DMS 273 treated with DMSO at 0.1 percent for 48 hours (cell line): ENCODE results near the gene FAM171A1.

Experiments used
- DNase-seq: peaks from one replicate; lab custom pipeline; 2025; lab: John Stamatoyannopoulos, UW

Gene FAM171A1

DNA sequence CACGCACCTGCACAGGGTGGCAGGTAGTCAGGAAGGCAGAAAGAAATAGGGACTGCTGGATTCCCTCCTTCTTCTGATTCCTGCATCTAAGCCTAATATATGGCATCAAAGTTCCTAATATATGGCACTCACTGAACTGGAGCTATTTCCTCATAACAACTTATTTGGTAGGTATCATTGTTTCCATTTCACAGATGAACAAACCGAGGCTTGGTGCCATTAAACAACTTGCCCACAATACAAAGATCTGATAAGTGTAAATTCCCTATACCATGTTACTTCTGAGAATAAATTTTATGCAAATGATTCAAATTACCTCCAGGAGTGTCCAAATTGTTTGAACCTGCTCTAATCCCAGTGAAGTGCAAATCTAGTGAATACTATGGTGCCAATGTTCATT lies 2.1 kb upstream of the FAM171A1 start:
- DNase-seq: no peak

- DNase-seq: no peak
Measured at GRCh38 chr10:15370212-15370855, 755 bp downstream of the FAM171A1 start.

DNA sequence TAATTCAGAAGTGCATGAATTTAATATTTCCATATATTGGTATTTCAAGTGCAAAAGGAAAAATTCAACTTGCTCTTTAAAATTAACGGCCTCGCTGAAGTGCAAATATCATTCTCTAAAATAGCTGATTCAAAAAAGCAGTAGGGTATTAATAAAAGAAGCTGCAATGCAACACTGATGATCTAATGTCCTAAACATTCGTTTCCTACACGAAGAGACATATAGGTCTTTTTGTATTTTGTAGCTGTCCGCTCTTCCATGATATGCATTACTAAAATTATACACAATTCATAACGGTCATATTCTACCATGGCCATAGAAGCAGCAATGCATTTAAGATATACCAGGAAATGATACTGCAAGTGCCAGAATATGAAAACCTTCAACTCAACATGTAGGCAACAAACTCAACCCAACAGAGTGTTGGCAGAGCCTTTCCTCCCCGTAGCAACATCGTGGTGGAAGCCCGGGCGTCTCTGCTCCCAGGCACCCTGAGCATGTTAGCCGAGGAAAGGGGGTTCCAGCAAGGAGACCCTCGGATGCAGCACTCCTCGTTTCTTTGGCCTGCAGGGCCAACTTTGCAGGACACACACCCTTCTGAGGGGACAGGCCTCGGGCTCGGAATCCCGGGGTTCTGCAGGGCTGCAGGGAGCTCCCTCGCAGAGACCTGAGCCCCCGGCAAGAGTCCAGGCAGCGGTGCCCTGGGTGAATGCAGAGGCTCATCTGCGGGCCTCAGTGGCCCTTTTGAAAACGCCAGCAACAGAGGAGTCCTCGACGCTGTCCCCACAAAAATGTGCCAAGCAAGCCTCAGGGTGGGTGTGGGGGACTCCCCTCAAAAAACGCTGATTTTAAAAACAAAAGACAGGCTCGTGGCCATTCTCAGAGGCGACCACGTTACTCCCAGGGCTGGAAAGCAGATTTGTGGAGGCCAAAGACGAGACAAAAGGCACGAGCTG lies 1.6 kb downstream of the FAM171A1 start:
- no peak for DNase-seq

DNA sequence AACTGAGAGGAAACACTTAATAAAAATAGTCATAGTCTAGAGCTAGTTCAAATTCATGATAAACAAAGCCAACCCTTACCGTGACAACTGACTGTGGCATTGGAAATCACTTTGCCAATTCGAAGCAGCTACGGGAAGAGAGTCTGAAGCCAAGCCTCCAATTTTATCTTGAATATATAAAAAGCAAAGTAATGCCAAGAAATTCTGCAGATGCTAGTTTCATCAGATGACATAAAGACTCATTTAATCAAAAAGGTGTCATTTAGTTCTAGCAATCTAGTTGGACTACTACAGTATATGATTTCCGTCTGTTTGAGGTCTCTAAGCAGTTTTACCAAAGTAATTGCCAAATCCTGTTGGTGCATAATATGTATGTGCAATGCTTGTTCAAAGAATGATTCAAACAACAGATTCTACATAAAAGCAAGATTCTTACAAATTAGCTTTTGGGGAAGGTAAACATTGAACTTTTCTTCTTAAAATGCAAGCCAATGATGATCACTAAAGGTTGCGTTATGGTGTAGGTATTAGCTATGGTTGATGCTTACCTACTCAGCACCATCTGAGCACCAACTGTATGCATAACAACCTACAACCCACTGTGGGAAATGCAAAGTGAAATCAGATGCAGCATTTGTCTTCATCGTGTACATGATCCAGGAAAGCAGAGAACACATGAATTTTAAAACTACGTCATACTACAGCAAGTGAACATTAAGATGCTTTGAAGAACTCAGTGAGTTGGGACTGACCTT lies 2.8 kb downstream of the FAM171A1 start:
- no peak for DNase-seq

GRCh38 chr10:15367296-15368085 lies 3.6 kb downstream of the FAM171A1 start:
- DNase-seq: peak; percentile 0

DNA sequence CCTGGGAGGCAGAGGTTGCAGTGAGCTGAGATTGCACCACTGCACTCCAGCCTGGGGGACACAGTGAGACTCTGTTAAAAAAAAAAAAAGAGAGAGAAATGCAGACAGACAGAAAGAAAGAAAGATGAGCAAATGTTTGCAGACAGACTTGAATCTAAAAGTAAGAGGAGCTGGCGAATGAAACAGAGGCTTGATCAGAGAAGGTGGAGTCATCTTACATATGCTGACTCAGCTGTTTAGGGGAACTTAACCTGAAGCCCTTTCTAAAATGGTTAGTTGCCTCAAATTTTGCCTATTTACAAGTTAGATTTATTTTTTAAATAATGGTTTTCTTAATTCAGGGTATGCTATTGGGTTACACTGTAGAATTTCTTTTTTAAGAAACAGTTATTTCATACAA lies 5.4 kb downstream of the FAM171A1 start:
- no peak for DNase-seq

GRCh38 chr10:15364001-15364400 lies 7.1 kb downstream of the FAM171A1 start:
- DNase-seq: no peak

DNA sequence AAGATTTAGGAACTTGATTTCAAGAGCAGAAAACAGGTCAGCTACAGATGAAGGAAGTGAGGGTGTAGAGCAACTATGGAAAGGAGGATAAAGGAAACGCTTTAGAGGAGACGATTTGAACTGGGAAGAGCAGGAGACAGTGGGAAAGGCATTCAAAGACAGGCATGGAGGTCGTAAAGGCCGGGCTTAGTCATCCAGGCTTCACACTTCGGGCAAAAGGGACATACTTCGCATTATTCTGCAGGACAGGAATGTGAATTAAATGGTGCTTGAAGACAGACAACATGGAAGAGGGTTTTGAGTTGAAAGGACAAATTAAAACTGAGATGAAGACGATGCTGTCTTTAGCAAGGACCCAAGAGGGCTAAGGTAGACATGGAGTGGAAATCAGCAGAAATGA lies 8.1 kb downstream of the FAM171A1 start:
- DNase-seq: no peak

DNA sequence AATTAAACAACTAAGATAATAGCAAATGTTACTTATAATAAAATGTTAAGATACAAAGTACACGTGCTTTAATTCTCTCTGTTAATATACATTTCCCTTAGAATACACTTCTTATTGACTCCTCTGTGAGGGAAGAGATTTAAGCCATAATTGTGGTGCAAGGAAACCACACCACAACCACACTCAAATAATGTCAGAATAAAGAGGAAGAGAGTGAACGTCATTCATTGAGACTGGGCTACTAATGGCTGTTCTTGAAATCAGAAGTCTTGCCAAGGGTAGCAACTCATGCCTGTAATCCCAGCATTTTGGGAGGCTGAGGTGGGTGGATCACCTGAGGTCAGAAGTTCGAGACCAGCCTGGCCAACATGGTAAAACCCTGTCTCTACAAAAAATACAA lies 10.0 kb downstream of the FAM171A1 start:
- DNase-seq: no peak

DNA sequence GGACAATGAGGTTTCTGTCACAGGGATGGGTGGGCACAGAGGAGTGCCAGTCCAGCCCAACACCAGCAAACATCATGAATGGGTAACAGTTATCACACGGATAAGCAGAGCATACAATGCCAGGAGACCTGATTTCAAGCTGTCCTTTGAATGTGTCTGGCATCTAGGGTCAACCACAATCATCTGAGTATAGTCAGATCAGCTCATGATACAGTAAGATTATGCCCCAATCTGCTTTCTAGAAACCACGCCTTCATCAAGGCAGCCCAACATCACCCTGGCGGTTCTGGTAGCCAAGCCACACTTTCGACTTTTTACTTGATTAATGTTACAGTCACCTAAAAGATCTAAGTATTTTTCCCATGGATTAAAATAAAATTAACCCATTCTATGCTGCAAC lies 10.5 kb downstream of the FAM171A1 start:
- DNase-seq: no peak

- DNase-seq: peak; percentile 19
Measured at GRCh38 chr10:15353471-15354017, 17.5 kb downstream of the FAM171A1 start.

GRCh38 chr10:15352836-15353235 lies 18.3 kb downstream of the FAM171A1 start:
- peak; percentile 93 for DNase-seq

GRCh38 chr10:15352201-15352600 lies 18.9 kb downstream of the FAM171A1 start:
- no peak for DNase-seq

DNA sequence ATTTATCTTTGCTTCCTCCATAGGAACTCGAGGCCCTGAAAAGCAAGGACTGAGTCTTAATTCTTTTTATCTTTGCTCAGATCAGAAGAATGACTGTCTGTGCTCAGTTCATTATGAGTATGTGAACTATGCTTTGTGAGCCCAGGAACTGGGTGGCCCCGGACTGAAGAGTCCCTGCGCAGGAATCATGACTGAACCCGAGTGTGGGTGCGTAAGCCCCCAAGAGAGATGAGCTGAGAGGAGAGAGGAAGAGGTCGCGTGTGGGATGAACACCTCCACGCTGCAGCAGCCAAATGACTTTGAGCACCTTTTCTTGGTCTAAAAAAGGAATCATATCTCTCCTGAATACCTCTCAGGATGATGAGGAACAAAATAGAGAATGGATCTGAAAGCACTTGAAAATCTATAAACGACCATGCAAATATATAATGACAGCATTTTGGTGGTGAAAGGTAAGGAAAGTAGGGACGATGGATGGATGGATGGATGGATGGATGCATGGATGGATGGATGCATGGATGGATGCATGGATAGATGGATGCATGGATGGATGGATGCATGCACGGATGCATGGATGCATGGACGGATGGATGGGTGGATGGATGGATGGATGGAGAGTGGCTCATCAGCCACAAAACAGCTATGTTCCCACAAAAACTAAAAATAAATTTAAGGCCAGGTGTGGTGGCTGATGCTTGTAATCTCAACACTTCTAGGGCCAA lies 19.8 kb downstream of the FAM171A1 start:
- DNase-seq: no peak

GRCh38 chr10:15349112-15349511 lies 22.0 kb downstream of the FAM171A1 start:
- DNase-seq: no peak

DNA sequence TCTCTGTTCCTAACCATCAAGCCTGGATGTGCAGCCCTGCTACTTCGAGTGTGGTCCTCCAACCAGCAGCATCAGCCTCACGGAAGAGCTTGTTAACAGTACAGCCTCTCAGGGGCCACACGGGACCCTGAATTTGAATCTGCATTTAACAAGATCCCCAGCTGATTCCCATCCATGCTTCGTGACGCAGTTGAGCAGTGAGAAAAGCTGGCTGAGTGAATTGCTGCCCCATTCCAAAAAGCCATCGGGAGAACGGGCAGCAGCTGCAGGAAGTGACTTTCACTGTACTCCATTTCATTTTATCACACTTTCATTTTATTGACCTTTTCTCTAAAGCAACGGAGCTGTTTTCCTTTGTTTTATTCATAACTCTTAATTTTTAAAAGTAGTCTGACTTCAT lies 22.5 kb downstream of the FAM171A1 start:
- no peak for DNase-seq

DNA sequence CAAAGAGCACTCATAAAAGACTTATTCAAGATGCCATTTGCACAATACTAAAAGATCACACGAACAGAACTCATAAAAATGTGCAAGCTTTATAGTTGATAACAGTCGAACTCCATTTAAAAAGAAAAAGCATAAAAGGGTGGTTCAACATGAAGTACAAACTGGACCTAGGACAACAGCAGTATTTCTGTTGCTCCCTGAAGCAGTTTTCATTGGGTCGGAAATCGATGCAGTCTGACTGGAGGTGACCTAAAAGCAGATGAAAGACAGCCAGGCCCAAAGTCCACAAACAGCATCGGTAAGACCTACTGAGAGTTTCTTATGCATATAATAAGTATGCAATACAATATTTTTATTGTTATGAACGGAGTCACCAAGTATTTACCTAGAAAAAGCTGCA lies 23.9 kb downstream of the FAM171A1 start:
- DNase-seq: no peak

DNA sequence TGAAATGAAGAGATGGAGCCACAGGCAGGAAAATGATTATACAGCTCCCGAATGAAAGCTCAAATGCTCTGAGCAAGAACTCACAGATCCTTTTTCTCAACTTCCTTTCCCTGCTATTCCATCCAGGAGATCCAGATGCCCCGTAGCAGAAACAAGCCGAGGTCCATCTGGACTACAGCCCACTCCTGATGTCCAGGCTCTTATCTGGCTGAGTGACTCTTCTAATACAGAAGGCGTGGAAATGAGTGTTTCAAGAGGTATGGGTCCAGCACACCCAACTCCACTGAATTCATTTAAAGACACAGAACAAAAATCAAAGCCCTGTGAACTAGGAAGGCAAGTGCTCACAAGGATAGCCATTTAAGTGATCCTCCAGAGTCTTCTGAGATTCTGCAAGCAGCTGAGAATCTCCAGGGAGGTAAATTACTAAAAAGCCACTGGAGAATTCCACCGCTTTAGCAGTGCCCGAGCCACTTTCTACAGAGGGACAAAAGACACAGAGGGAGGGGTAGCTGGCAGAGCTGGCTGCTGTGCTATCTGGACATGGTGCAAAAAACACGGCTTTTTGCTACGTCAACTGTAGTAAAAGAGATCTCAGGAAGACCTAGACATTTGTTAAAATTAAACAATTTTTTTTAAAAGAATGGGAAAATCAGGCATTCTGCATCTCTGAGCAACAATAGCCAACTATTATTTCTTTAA lies 24.5 kb downstream of the FAM171A1 start:
- DNase-seq: no peak

GRCh38 chr10:15345450-15345849 lies 25.6 kb downstream of the FAM171A1 start:
- DNase-seq: no peak

DNA sequence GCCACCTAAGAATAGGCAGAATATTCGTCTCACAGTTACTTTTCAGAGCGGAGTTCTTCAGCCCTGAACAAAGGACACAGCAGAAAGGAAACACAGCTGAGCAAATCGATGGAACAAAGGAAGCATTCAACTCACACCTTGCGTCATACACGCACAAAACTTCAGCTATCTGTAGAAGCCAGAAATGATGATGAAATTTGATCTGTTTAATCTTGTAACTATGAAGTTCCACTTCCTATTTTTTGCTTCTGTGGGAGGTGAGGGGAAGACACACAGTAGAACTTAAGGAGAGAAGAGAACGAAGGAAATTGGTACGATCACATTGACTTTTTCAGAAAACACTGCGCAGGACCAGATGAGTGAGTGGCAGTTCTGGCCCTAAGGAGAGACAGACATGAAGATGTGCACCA lies 26.2 kb downstream of the FAM171A1 start:
- DNase-seq: no peak
